GM18519 (cell line): ENCODE data around the gene DRP2.
"Not testable (repeated sequence)": the region's sequence is repeated elsewhere in the genome, so short reads cannot be mapped to it uniquely, and the experiment has no call there.

Source experiments
- ATAC-seq: cut with Tn5 transposase; IDR thresholded peaks from one replicate; pipeline ENCODE4 v1.9.1; 2021; ENCODE audit warnings: mild to moderate bottlenecking, moderate library complexity; ENCODE audit not compliant: unreplicated experiment, low FRiP score

The DRP2 gene

GRCh38 chrX:101219116-101219863 is at the start of gene DRP2:
Gene DRP2, plus strand, starts transcription at chrX:101219786. Its CDS starts 11,862 bp downstream, at chrX:101231648.
- no peak for ATAC-seq

- ATAC-seq, result no peak
Measured at GRCh38 chrX:101171883-101172400, 47.6 kb upstream of the DRP2 start.

GRCh38 chrX:101176439-101176838 is 43.1 kb upstream of the DRP2 start:
- no peak for ATAC-seq

GRCh38 chrX:101184876-101185275 is 34.7 kb upstream of the DRP2 start:
- ATAC-seq, result not testable (repeated sequence)

- not testable (repeated sequence) for ATAC-seq
Measured at GRCh38 chrX:101187961-101188360, 31.6 kb upstream of the DRP2 start.

GRCh38 chrX:101190736-101191135 is 28.9 kb upstream of the DRP2 start:
- no peak for ATAC-seq

- ATAC-seq, result no peak
Measured at GRCh38 chrX:101191217-101191750, 28.3 kb upstream of the DRP2 start.

- no peak for ATAC-seq
Measured at GRCh38 chrX:101195442-101196173, 24.0 kb upstream of the DRP2 start.

- no peak for ATAC-seq
Measured at GRCh38 chrX:101203761-101204351, 15.7 kb upstream of the DRP2 start.

- ATAC-seq, result peak; percentile 69
Measured at GRCh38 chrX:101206471-101206870, 13.1 kb upstream of the DRP2 start.

GRCh38 chrX:101208152-101208905 is 11.3 kb upstream of the DRP2 start:
- ATAC-seq, result peak; percentile 67

GRCh38 chrX:101210630-101211029 is 9.0 kb upstream of the DRP2 start:
- ATAC-seq, result no peak

GRCh38 chrX:101217689-101218088 is 1.9 kb upstream of the DRP2 start:
- no peak for ATAC-seq

GRCh38 chrX:101219864-101220346 is 319 bp downstream of the DRP2 start:
- no peak for ATAC-seq

GRCh38 chrX:101220662-101221260 is 1.2 kb downstream of the DRP2 start:
- ATAC-seq, result no peak

GRCh38 chrX:101223226-101223625 is 3.6 kb downstream of the DRP2 start:
- peak; percentile 54 for ATAC-seq

GRCh38 chrX:101229170-101229569 is 9.6 kb downstream of the DRP2 start:
- ATAC-seq, result no peak

- ATAC-seq, result no peak
Measured at GRCh38 chrX:101230636-101231035, 11.1 kb downstream of the DRP2 start.

- no peak for ATAC-seq
Measured at GRCh38 chrX:101231080-101231479, 11.5 kb downstream of the DRP2 start.

- ATAC-seq, result no peak
Measured at GRCh38 chrX:101232316-101232715, 12.7 kb downstream of the DRP2 start.
